ENCODE data around the gene IRF8.
"Not testable (repeated sequence)": the region's sequence is repeated elsewhere in the genome, so short reads cannot be mapped to it uniquely, and the experiment has no call there.

Gene IRF8

GRCh38 chr16:85936816-85937215 is 37.9 kb downstream of the IRF8 start:
- Histone ChIP-seq H3K79me2 (ENCODE audit: control insufficient read depth, low read length) (no peaks in the 10 kb centered on the region), H3K4me2 (ENCODE audit: low read length) (peak overlapping the region; percentile 74), H3K4me3 (ENCODE audit: low read length) (peak overlapping the region; percentile 55), H3F3A (ENCODE audit: control insufficient read depth, insufficient read depth) (no peaks in the 10 kb centered on the region; the same call in 1 of the 2 replicates), H3K9me2 (replicated peaks; ENCODE audit: control insufficient read depth, low read length) (no peaks in the 10 kb centered on the region), H4K20me1 (ENCODE audit: control insufficient read depth, insufficient read depth, low read depth, low read length) (no peaks in the 10 kb centered on the region), H3K9me3 (ENCODE audit: control insufficient read depth, insufficient read depth, low read length) (no peaks in the 10 kb centered on the region), H3K27me3 (ENCODE audit: control insufficient read depth, low read length) (no peaks in the 10 kb centered on the region), H3K27ac (ENCODE audit: low read depth, low read length) (peak overlapping the region; percentile 61; the same call in 1 of the 2 replicates), H3K36me3 (ENCODE audit: control insufficient read depth, low read length) (no peaks in the 10 kb centered on the region), H3K4me1 (ENCODE audit: control insufficient read depth, low read length) (peaks cover 44% of the 10 kb centered on the region)
- TF ChIP-seq EZH2phosphoT487 (IDR thresholded peaks at IDR 0.05; ENCODE audit: borderline replicate concordance, low read length) (no peak), CTCF (IDR thresholded peaks at IDR 0.05; ENCODE audit: low read depth, low read length, poor library complexity, severe bottlenecking) (no peak)

- peaks cover 45% of the 10 kb centered on the region for H3K4me1 ChIP-seq (ENCODE audit: control insufficient read depth, low read length)
- H3K4me3 ChIP-seq (ENCODE audit: low read length) = no peak overlapping the region
- no peaks in the 10 kb centered on the region for H3K79me2 ChIP-seq (ENCODE audit: control insufficient read depth, low read length)
- H3F3A ChIP-seq (ENCODE audit: control insufficient read depth, insufficient read depth) = peaks cover 6% of the 10 kb centered on the region; the same call in 1 of the 2 replicates
- no peaks in the 10 kb centered on the region for H3K9me3 ChIP-seq (ENCODE audit: control insufficient read depth, insufficient read depth, low read length)
- H3K4me2 ChIP-seq (ENCODE audit: low read length) = no peak overlapping the region
- TF ChIP-seq CTCF (IDR thresholded peaks at IDR 0.05; ENCODE audit: low read depth, low read length, poor library complexity, severe bottlenecking) (no peak), EZH2phosphoT487 (IDR thresholded peaks at IDR 0.05; ENCODE audit: borderline replicate concordance, low read length) (no peak)
- no peaks in the 10 kb centered on the region for H3K27me3 ChIP-seq (ENCODE audit: control insufficient read depth, low read length)
- no peak overlapping the region for H3K27ac ChIP-seq (ENCODE audit: low read depth, low read length)
- H3K9me2 ChIP-seq (replicated peaks; ENCODE audit: control insufficient read depth, low read length) = no peaks in the 10 kb centered on the region
- no peaks in the 10 kb centered on the region for H4K20me1 ChIP-seq (ENCODE audit: control insufficient read depth, insufficient read depth, low read depth, low read length)
- H3K36me3 ChIP-seq (ENCODE audit: control insufficient read depth, low read length) = no peaks in the 10 kb centered on the region
Observed at GRCh38 chr16:85940214-85940613, 41.3 kb downstream of the IRF8 start.

DNA sequence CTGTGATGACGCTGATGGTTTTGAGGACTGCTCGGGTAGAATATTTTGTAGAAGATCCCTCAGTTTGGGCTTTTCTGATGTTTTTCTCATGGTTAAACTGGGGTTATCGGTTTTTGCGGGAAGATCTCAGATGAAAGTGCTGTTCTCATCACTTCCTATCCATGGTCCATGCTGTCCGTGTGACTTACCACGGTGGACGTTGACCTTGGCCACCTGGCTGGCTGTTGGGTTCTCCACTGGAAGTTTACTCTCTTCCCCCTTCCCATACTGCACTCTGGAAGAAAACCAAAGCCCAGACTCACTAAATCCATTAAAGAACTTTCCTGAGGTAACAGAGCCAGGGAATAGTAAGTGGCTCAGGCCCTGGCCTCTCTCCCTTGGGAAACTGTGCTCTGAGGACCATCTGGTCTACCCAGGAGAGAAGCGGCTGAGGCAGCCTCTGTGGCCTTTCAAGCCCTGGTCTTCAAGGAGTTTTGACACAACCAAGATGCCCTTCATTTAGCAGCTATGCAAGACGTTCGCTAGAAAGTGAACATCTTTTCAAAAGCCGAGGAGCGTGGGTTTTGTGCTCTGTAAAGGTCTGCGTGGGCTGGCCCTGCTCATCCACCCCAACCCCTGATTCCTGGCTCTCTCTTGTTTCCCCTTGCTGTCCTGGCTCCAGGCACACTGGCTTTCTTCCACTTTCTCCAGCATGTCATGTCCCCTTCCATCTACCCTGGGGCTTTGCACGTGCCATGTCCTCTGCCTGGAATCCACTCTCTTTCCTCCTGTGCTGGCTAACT is 43.1 kb downstream of the IRF8 start:
- TF ChIP-seq CTCF (IDR thresholded peaks at IDR 0.05; ENCODE audit: low read depth, low read length, poor library complexity, severe bottlenecking) (no peak), EZH2phosphoT487 (IDR thresholded peaks at IDR 0.05; ENCODE audit: borderline replicate concordance, low read length) (no peak)
- Histone ChIP-seq H3K4me2 (ENCODE audit: low read length) (no peak overlapping the region), H3K36me3 (ENCODE audit: control insufficient read depth, low read length) (no peaks in the 10 kb centered on the region), H3F3A (ENCODE audit: control insufficient read depth, insufficient read depth) (peaks cover 6% of the 10 kb centered on the region; the same call in 1 of the 2 replicates), H3K4me3 (ENCODE audit: low read length) (no peak overlapping the region), H3K9me3 (ENCODE audit: control insufficient read depth, insufficient read depth, low read length) (no peaks in the 10 kb centered on the region), H4K20me1 (ENCODE audit: control insufficient read depth, insufficient read depth, low read depth, low read length) (no peaks in the 10 kb centered on the region), H3K9me2 (replicated peaks; ENCODE audit: control insufficient read depth, low read length) (no peaks in the 10 kb centered on the region), H3K27me3 (ENCODE audit: control insufficient read depth, low read length) (no peaks in the 10 kb centered on the region), H3K4me1 (ENCODE audit: control insufficient read depth, low read length) (peaks cover 45% of the 10 kb centered on the region), H3K27ac (ENCODE audit: low read depth, low read length) (no peak overlapping the region), H3K79me2 (ENCODE audit: control insufficient read depth, low read length) (peaks cover 5% of the 10 kb centered on the region; the same call in 1 of the 2 replicates)

- H3K27ac ChIP-seq (ENCODE audit: low read depth, low read length); H3K36me3 ChIP-seq (ENCODE audit: control insufficient read depth, low read length); H3K9me2 ChIP-seq (replicated peaks; ENCODE audit: control insufficient read depth, low read length); H4K20me1 ChIP-seq (ENCODE audit: control insufficient read depth, insufficient read depth, low read depth, low read length); H3K4me2 ChIP-seq (ENCODE audit: low read length); H3K9me3 ChIP-seq (ENCODE audit: control insufficient read depth, insufficient read depth, low read length); H3K4me3 ChIP-seq (ENCODE audit: low read length); H3K27me3 ChIP-seq (ENCODE audit: control insufficient read depth, low read length); H3K79me2 ChIP-seq (ENCODE audit: control insufficient read depth, low read length); H3F3A ChIP-seq (ENCODE audit: control insufficient read depth, insufficient read depth): not testable (repeated sequence)
- peaks cover 48% of the 10 kb centered on the region for H3K4me1 ChIP-seq (ENCODE audit: control insufficient read depth, low read length)
Observed at GRCh38 chr16:85942659-85943058, 43.7 kb downstream of the IRF8 start.

Data from DOHH2 (cell line).